Measurements from ENCODE around the gene ADAMTS17. TPM values are rescaled to one million over a fixed set of nuclear protein-coding genes. Genes with fewer than 3 reads are reported as not detected.

ADAMTS17 gene
- total RNA-seq, 2 experiments from 2014 or later = 4.1 to 5.0 TPM

GRCh38 chr15:100277087-100277855 lies 64.5 kb downstream of the ADAMTS17 start:
- ChIA-PET CTCF (no interaction called here), POLR2A (no interaction called here)
- no peak overlapping the region for H3K27ac Mint-ChIP-seq
- no peak overlapping the region for H3K4me3 Mint-ChIP-seq
- DNase-seq = no peak
- no peaks in the 10 kb centered on the region for H3K4me1 Mint-ChIP-seq
- H3K36me3 Mint-ChIP-seq (ENCODE audit: low read depth) = no peaks in the 10 kb centered on the region
- H3K9me3 Mint-ChIP-seq = peaks cover 17% of the 10 kb centered on the region
- no peaks in the 10 kb centered on the region for H3K27me3 Mint-ChIP-seq

DNA sequence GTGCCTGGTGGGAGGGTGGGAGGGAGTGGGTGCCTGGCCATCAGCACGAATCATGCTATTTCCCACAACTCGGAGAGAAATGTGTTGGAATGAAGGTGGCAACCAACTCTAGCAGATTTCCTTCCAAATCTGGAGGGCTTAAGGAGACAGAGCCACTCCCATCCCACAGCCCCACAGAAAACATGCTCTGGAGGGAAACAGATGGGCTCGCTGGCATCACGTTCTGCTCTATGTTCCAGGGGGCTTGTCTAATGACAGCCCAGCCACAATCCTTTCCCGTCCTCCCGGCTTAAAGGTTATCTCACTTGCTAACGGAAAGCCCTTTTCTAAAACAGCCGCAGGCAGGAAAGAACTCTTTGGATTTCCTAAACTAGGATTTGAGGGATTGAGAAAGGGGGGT lies 65.3 kb downstream of the ADAMTS17 start:
- no peak overlapping the region for H3K4me3 Mint-ChIP-seq
- H3K27ac Mint-ChIP-seq = no peak overlapping the region
- no peaks in the 10 kb centered on the region for H3K4me1 Mint-ChIP-seq
- peaks cover 23% of the 10 kb centered on the region for H3K9me3 Mint-ChIP-seq
- H3K36me3 Mint-ChIP-seq (ENCODE audit: low read depth) = no peaks in the 10 kb centered on the region
- POLR2A ChIA-PET = no interaction called here
- no peak for DNase-seq
- CTCF ChIA-PET = no interaction called here
- H3K27me3 Mint-ChIP-seq = no peaks in the 10 kb centered on the region

DNA sequence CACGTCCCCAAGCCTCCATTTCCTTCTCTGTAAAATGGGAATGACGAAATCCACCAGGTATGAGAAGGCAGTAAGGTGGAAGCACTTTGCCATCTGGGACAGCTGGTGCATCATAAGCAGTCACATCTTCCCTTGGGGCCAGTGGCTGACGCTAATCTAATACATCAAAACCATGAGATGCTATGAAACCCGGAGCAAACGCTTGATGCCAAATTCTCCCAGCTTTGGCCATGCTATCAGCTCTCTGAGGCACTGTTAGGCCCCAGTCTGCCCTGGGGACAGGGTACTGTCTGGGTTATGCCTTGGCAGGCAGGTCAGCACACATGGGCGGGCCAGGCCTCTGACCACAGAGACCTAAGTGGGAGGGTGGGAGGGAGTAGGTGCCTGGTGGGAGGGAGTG lies 66.1 kb downstream of the ADAMTS17 start:
- Mint-ChIP-seq H3K27me3 (no peaks in the 10 kb centered on the region), H3K36me3 (ENCODE audit: low read depth) (no peaks in the 10 kb centered on the region), H3K4me3 (no peak overlapping the region), H3K9me3 (peaks cover 23% of the 10 kb centered on the region), H3K4me1 (no peaks in the 10 kb centered on the region), H3K27ac (no peak overlapping the region)
- DNase-seq = no peak
- CTCF ChIA-PET = no interaction called here
- POLR2A ChIA-PET = no interaction called here

DNA sequence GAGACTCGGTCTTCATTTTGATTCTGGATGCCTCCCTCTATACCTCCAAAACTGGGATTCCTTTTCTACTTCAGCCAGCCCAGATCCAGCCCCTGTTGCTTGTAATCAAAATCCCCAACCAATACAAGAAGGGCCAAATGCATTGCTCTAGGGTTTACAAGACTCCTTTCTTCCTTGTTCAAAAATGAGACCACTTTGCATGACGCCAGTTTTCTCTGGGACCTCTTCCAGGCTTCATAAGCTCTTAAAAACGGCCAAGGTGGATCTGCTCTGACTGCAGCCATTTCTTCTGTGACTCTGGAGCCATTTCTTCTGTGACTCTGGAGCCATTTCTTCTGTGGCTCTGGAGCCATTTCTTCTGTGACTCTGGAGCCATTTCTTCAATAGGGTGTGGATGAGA lies 71.9 kb downstream of the ADAMTS17 start:
- no peaks in the 10 kb centered on the region for H3K27me3 Mint-ChIP-seq
- H3K4me3 Mint-ChIP-seq = no peak overlapping the region
- no peak overlapping the region for H3K27ac Mint-ChIP-seq

DNA sequence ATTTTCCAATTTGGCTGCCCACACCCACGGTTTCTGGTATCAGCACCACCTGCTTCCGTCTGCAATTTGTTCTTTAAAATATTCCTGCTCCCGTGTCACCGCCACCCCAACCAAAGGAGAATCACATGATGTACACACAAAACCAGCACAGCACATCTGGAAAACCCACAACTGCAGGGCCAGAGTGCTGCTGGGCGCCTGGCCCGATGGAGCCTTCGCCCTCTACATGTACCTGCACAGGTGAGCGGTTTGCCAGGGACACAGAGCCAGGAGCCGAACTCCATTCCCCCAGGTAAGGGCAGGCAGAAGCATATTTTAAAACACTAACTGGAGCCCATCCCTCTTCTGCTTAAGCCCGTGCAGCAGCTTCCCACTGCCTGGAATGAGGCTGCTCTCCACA lies 75.6 kb downstream of the ADAMTS17 start:
- H3K36me3 Mint-ChIP-seq (ENCODE audit: low read depth) = no peaks in the 10 kb centered on the region
- H3K27ac Mint-ChIP-seq = no peak overlapping the region
- H3K9me3 Mint-ChIP-seq = no peaks in the 10 kb centered on the region
- no peak for DNase-seq
- no peaks in the 10 kb centered on the region for H3K4me1 Mint-ChIP-seq
- no peak overlapping the region for H3K4me3 Mint-ChIP-seq
- no peaks in the 10 kb centered on the region for H3K27me3 Mint-ChIP-seq
- ChIA-PET POLR2A (no interaction called here), CTCF (no interaction called here)

More for the DNA sequence above, 71.9 kb downstream of the ADAMTS17 start:
- POLR2A ChIA-PET = no interaction called here
- no peak for DNase-seq
- Mint-ChIP-seq H3K36me3 (ENCODE audit: low read depth) (no peaks in the 10 kb centered on the region), H3K9me3 (peaks cover 23% of the 10 kb centered on the region), H3K4me1 (no peaks in the 10 kb centered on the region)
- CTCF ChIA-PET = no interaction called here

DNA sequence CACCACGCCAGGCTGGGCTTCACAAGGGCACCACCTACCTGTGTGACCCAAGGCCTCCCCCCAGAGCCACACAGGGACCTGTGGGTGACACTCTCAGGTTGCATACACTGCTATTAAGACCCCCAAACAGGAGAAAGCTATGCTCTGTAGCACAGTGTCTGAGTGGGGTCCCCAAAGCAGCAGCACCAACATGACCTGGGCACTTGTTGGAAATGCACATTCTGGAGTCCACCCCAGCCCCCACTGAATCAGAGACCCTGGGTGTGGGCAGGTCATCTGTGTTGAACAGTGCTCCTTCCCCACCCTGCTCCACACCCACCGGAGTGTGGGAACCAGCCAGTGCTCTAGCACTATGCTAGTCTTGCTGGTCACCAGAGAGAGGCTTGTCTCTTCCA lies 76.1 kb downstream of the ADAMTS17 start:
- H3K27ac Mint-ChIP-seq = no peak overlapping the region
- H3K27me3 Mint-ChIP-seq = no peaks in the 10 kb centered on the region
- H3K4me1 Mint-ChIP-seq = no peaks in the 10 kb centered on the region
- no peak overlapping the region for H3K4me3 Mint-ChIP-seq
- CTCF ChIA-PET = no interaction called here
- H3K9me3 Mint-ChIP-seq = no peaks in the 10 kb centered on the region
- no peak for DNase-seq
- POLR2A ChIA-PET = no interaction called here
- no peaks in the 10 kb centered on the region for H3K36me3 Mint-ChIP-seq (ENCODE audit: low read depth)

GRCh38 chr15:100264994-100265640 lies 76.7 kb downstream of the ADAMTS17 start:
- no peaks in the 10 kb centered on the region for H3K36me3 Mint-ChIP-seq (ENCODE audit: low read depth)
- H3K27ac Mint-ChIP-seq = no peak overlapping the region
- POLR2A ChIA-PET = interaction anchor here (0.6 kb wide), 1 partner anchor 287 kb away, joined by 3 read pairs; no protein-coding TSS in a partner anchor
- DNase-seq = no peak
- no peaks in the 10 kb centered on the region for H3K27me3 Mint-ChIP-seq
- no peaks in the 10 kb centered on the region for H3K9me3 Mint-ChIP-seq
- H3K4me1 Mint-ChIP-seq = no peaks in the 10 kb centered on the region
- CTCF ChIA-PET = no interaction called here
- no peak overlapping the region for H3K4me3 Mint-ChIP-seq

GRCh38 chr15:100263721-100264455 lies 77.9 kb downstream of the ADAMTS17 start:
- Mint-ChIP-seq H3K4me1 (no peaks in the 10 kb centered on the region), H3K9me3 (no peaks in the 10 kb centered on the region), H3K36me3 (ENCODE audit: low read depth) (no peaks in the 10 kb centered on the region), H3K27ac (no peak overlapping the region), H3K4me3 (no peak overlapping the region), H3K27me3 (no peaks in the 10 kb centered on the region)
- CTCF ChIA-PET = no interaction called here
- no peak for DNase-seq
- POLR2A ChIA-PET = no interaction called here

GRCh38 chr15:100263031-100263430 lies 78.7 kb downstream of the ADAMTS17 start:
- no peak for DNase-seq
- H3K4me1 Mint-ChIP-seq = no peaks in the 10 kb centered on the region
- CTCF ChIA-PET = no interaction called here
- POLR2A ChIA-PET = no interaction called here
- no peaks in the 10 kb centered on the region for H3K27me3 Mint-ChIP-seq
- no peak overlapping the region for H3K27ac Mint-ChIP-seq
- no peaks in the 10 kb centered on the region for H3K9me3 Mint-ChIP-seq
- no peak overlapping the region for H3K4me3 Mint-ChIP-seq
- no peaks in the 10 kb centered on the region for H3K36me3 Mint-ChIP-seq (ENCODE audit: low read depth)

DNA sequence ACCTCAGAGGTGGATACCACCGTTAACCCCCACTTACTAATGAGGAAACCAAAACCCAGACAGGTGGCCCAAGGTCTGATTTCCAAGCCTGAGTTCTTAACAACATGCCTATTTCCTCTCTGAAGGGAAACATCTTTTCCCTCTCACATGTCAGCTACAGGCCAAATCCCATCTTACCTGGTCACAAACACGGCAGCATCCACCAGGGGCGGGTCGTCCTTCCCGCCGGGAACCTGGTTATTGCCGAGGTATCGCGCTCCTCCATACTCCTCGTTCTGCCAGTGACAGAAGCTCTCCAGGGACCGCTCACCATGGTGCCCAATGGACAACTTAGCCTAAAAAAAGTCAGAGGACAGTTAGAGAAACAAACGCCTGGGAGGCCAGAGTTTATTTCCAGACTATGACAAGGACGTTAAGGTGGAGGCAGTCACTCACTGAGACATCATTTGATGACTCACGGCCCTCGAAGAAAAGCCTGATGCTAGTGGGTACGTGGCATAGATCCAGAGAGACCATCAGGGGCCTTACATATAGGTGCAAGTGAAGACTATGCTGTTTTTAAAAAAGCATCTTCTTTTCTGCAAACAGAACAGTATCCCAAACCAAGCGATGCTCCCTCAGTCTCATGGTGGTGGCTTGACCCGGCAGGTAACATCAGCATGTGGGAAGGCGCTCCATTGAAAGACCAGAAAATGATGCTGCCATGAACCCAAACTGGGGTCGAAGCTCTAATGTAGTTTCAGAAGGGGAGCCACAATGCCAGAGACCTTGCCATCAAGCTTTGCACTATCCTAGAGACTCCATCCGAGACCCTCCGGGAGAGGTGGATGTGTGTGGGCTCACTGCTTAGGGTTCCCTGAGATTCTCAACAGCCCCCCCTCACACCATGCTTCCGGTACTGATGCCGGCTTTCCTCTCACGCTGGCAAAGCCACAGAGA lies 80.2 kb downstream of the ADAMTS17 start:
- DNase-seq = no peak
- CTCF ChIA-PET = interaction anchor here (0.6 kb wide), 1 partner anchor 40 kb away, joined by 3 read pairs; no protein-coding TSS in a partner anchor

GRCh38 chr15:100259266-100259665 lies 82.5 kb downstream of the ADAMTS17 start:
- no peak overlapping the region for H3K4me3 Mint-ChIP-seq
- POLR2A ChIA-PET = no interaction called here

More for the DNA sequence above, 80.2 kb downstream of the ADAMTS17 start:
- Mint-ChIP-seq H3K4me1 (no peaks in the 10 kb centered on the region), H3K4me3 (no peak overlapping the region), H3K27me3 (no peaks in the 10 kb centered on the region), H3K27ac (no peak overlapping the region), H3K9me3 (no peaks in the 10 kb centered on the region), H3K36me3 (ENCODE audit: low read depth) (no peaks in the 10 kb centered on the region)
- POLR2A ChIA-PET = no interaction called here

DNA sequence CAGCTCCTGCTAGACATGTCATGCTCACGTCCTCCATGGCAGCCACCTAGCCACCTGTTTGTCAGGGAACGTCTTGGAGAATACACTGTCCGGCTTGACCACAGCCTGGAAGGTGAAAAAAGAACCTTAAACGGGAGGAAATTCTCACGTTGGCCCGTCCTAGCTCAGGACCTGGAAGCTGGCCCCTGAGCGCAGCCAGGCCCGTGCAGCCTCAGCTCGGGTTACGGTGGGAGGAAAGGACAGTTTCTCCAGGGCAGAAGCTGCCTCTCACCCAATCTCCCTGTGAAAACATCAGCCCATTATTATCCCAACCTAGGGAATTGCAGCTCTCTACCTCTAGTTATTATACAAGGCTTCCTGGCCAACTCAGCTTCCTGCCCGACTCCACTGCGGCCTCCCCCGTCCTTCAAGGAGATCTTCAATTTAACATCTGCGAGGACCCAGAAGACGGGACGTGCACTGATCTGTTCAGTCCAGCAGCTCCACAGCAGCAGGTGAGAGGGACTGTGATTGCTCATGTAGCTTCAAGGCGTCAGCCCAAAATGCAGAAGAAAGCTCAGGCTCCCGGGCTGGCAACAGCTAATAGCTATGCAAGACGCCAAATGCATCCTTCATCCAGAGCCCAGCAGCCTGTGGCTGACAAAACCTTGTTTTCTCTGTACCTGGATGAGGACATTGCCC lies 84.7 kb downstream of the ADAMTS17 start:
- no peaks in the 10 kb centered on the region for H3K9me3 Mint-ChIP-seq
- no peak overlapping the region for H3K4me3 Mint-ChIP-seq
- ChIA-PET CTCF (no interaction called here), POLR2A (no interaction called here)
- no peaks in the 10 kb centered on the region for H3K4me1 Mint-ChIP-seq
- DNase-seq = no peak
- no peaks in the 10 kb centered on the region for H3K36me3 Mint-ChIP-seq (ENCODE audit: low read depth)
- no peak overlapping the region for H3K27ac Mint-ChIP-seq
- no peaks in the 10 kb centered on the region for H3K27me3 Mint-ChIP-seq

More at GRCh38 chr15:100259266-100259665, 82.5 kb downstream of the ADAMTS17 start:
- DNase-seq = no peak
- no peak overlapping the region for H3K27ac Mint-ChIP-seq
- CTCF ChIA-PET = no interaction called here
- no peaks in the 10 kb centered on the region for H3K27me3 Mint-ChIP-seq
- no peaks in the 10 kb centered on the region for H3K9me3 Mint-ChIP-seq
- no peaks in the 10 kb centered on the region for H3K36me3 Mint-ChIP-seq (ENCODE audit: low read depth)
- no peaks in the 10 kb centered on the region for H3K4me1 Mint-ChIP-seq
